ENCODE results near the gene CDA. TPM values are rescaled to one million over a fixed set of nuclear protein-coding genes. Genes with fewer than 3 reads are reported as not detected.

Gene CDA
- total and polyA plus RNA-seq, 9 of the 15 experiments (the other 6 are each of a cell fraction or from before 2014, with no cell fraction given): not detected

- in situ Hi-C loops (cut with MboI): no loop called here
- FAIRE-seq: no peak
- POLR2A ChIA-PET: interaction anchor here (0.6 to 1.3 kb wide), 11 partner anchors 10 to 1973 kb away, joined by 3 to 5 read pairs (median 3); partner anchors contain the start of gene MUL1
- TF ChIP-seq CBFB (CRISPR knock-in tag; IDR thresholded peaks at IDR 0.05): no peak
- TF ChIP-seq GABPA (tag; conservative IDR thresholded peaks at IDR 0.05; ENCODE audit: low read depth): 0 out of 2 replicates have a peak, but pooled peaks have one; percentile 7
- no peak for TF ChIP-seq ZFP1 (CRISPR knock-in tag; IDR thresholded peaks at IDR 0.05)
- TF ChIP-seq NFIC (IDR thresholded peaks at IDR 0.05): peak; percentile 94
- peak in 1 of 2 experiments; percentile 93 for TF ChIP-seq AFF1 (IDR thresholded peaks at IDR 0.05; ENCODE audit: low read depth in 1 of 2, partially characterized antibody in 2 of 2)
- no peak for TF ChIP-seq SMARCB1 (IDR thresholded peaks at IDR 0.05; ENCODE audit: insufficient read length, low read depth)
- no peak for TF ChIP-seq CEBPB (tag; IDR thresholded peaks at IDR 0.05)
- TF ChIP-seq FOXJ3 (CRISPR knock-in tag; IDR thresholded peaks at IDR 0.05): 0 out of 2 replicates have a peak, but pooled peaks have one; percentile 8
- TF ChIP-seq U2AF1 (optimal IDR thresholded peaks at IDR 0.05; ENCODE audit: low read depth, low read length): peak; percentile 3
- 0 out of 4 replicates have a peak, but pooled peaks of 1 of the 2 experiments have one; percentile 18 for TF ChIP-seq TEAD1 (CRISPR knock-in tag; IDR thresholded peaks at IDR 0.05)
Measured at GRCh38 chr1:20634065-20634593, 45.2 kb downstream of the CDA start.

More at GRCh38 chr1:20634065-20634593, 45.2 kb downstream of the CDA start:
- no peaks in the 10 kb centered on the region for H3K27me3 ChIP-seq (ENCODE audit: control insufficient read depth in 2 of 2, insufficient read depth in 2 of 2, low read length in 2 of 2)
- peaks cover 12% of the 10 kb centered on the region in 2 experiments; a peak in 4 of 5 replicates for H3K4me1 ChIP-seq (replicated peaks in 1 of 2; ENCODE audit: control insufficient read depth in 2 of 2, insufficient read depth in 2 of 2, low read length in 2 of 2)
- H3K9me1 ChIP-seq (ENCODE audit: control insufficient read depth, insufficient read depth, low read length): no peaks in the 10 kb centered on the region
- intact Hi-C loops (cut with micrococcal nuclease): no loop called here
- H3K79me2 ChIP-seq (ENCODE audit: control insufficient read depth, insufficient read depth, low read length): no peaks in the 10 kb centered on the region
- TSS peak; percentile 88 for BruUV-seq (replicated peaks)
- DNase-seq (ENCODE audit: extremely low read depth in 1 of 4, low spot score in 3 of 4) (no peak), ATAC-seq (peak; percentile 3; the same call in 2 of the 3 replicates)
- 0 out of 2 replicates have a peak, but pooled peaks cover 7% of the 10 kb centered on the region for H4K20me1 ChIP-seq (replicated peaks; ENCODE audit: control insufficient read depth, insufficient read depth, low read length)
- H3K4me3 ChIP-seq: peak overlapping the region; percentile 96
- no peaks in the 10 kb centered on the region for H3K9me3 ChIP-seq (replicated peaks; ENCODE audit: control insufficient read depth, insufficient read depth, low read depth, low read length)
- peak overlapping the region; percentile 85 for H3K4me2 ChIP-seq (ENCODE audit: insufficient read depth, low read length)
- no peaks in the 10 kb centered on the region for H3K36me3 ChIP-seq (ENCODE audit: control insufficient read depth, insufficient read depth, low read length)
- H3K27ac ChIP-seq (ENCODE audit: extremely low read depth, low read depth, low read length): peak overlapping the region; percentile 35; the same call in 2 of the 3 replicates
- CTCF ChIA-PET (ENCODE audit: low intra/inter-chr PET ratio): interaction anchor here (0.7 to 2.0 kb wide), 2 partner anchors 112 to 204 kb away, joined by 3 to 14 read pairs; no protein-coding TSS in a partner anchor
- H3K9ac ChIP-seq (ENCODE audit: insufficient read depth in 1 of 2, low read depth in 2 of 2, low read length in 2 of 2): peak overlapping the region in 1 of 2 experiments; percentile 71; a peak in 2 of 4 replicates
- H2AFZ ChIP-seq (ENCODE audit: low read depth, low read length): peak overlapping the region; percentile 98
- WGBS (ENCODE audit: insufficient coverage, low coverage, missing lambda C conversion rate): 5% methylated on average over 11 of the region's 11 CpGs
